ENCODE data around the gene ZIC4.

The ZIC4 gene

DNA sequence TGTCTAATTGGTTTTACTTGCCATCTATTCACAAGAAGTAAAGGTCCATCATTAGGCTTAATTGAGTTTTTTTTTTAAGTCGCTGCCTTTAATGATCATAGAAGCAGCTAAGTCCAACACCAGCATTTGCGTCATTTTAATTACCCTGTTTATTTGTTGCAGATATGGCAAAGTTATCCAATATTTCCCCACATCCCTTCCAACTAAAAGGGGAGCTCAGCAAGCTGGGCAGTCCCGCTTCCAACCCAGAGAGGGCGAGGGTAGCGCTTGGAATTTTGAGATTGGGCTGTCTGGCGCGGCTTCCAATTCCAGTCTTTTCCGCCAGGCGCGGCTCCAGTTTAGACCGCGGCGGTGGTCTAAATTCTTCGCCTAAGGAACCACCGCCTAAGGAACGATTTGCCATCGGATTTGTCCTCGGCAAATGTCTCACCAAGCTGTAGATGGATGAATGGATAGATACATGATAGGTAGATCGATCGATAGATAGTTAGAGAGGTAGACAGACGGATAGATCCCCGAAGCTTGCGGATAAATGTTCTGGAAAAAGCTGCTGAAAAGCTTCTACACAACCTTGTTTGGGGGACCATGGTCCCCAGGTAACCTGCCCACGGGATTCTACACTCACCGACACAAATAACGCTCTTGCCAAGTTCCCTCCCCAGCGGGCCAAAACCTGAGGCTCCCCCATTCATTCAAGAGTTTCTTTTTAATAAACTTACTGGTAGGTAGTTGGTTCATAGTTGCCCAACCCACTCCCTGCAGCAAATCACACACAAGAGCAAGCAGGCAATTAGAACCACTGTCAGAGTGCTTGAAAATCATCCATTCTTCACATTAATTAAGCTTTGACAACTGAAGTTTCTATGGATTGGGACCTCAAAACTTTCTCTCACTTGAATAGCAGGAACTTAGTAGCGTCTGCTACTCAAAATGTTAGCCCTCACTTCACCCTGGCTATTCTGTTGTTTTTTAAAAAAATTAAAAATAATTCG, 49.1 kb downstream of the ZIC4 start:
- Histone ChIP-seq H3K36me3 (ENCODE audit: control insufficient read depth, insufficient read depth, low read length) (no peaks in the 10 kb centered on the region), H3K4me3 (ENCODE audit: extremely low read depth, insufficient read depth, low read length, poor library complexity, severe bottlenecking) (no peak overlapping the region), H3K27ac (ENCODE audit: low read depth, low read length, severe bottlenecking) (no peak overlapping the region), H3K4me1 (ENCODE audit: control insufficient read depth, insufficient read depth, low read length, poor library complexity, severe bottlenecking) (no peaks in the 10 kb centered on the region), H3K9me3 (ENCODE audit: control insufficient read depth, low read length) (no peaks in the 10 kb centered on the region)
- 2 to 4% methylated on average over 20 to 23 of the region's 29 CpGs for WGBS, 2 experiments (ENCODE audit: insufficient coverage in 2 of 2)

DNA sequence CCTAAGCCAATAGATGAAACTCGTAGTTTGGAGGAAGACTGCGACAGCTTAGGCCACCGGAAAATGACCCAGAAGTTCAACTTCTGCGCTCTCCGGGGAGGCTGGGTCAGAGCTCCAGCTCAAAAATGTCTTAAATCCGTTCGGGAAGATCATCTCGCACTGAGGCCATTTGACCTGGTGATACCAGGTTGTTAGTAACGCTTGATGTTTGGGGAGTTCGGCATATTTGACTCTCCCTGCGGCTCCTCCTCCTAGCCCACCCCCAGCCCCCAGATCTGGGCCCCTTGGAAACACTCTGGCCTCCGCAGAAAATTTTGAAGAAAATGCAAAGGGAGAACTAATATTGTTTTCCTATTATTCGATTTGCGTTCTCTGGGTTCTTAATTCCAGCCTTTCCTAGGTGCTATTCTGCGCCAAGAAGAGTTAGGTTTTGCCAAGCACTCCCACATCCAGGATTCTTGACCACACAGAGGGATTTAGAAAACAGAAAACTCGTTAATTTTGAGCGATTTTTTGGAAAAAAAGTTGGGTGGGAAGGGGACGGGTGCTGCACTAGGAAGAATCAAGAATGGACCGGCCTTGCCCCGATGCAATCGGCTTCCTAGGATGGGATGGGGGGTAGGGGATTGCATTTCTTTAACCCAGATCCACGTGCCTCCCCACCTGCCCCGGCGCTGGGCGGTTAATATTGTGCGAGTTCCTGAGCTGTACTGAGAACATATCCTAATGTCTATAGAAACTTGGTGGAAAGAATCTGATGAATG, 50.0 kb downstream of the ZIC4 start:
- Histone ChIP-seq H3K36me3 (ENCODE audit: control insufficient read depth, insufficient read depth, low read length) (no peaks in the 10 kb centered on the region), H3K4me3 (ENCODE audit: extremely low read depth, insufficient read depth, low read length, poor library complexity, severe bottlenecking) (no peak overlapping the region), H3K27ac (ENCODE audit: low read depth, low read length, severe bottlenecking) (no peak overlapping the region), H3K4me1 (ENCODE audit: control insufficient read depth, insufficient read depth, low read length, poor library complexity, severe bottlenecking) (no peaks in the 10 kb centered on the region), H3K9me3 (ENCODE audit: control insufficient read depth, low read length) (no peaks in the 10 kb centered on the region)
- WGBS, 2 experiments (ENCODE audit: insufficient coverage in 2 of 2), result 2 to 4% methylated on average over 11 to 13 of the region's 26 CpGs

DNA sequence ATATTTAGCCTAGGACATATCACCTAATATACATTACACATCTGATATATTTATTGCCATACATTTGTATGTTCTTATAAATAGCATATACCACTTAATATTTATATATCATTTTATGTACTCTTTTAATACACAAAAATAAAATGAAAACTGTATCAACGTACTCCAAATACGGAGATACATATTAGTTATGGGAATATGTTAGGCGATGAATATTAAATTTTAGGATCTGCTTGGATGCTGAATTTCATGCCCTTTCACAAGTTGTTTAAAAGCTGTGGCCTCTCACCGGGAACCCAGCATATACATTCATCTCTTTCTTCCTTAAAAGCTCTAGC, 50.6 kb downstream of the ZIC4 start:
- H3K9me3 ChIP-seq (ENCODE audit: control insufficient read depth, low read length), result no peaks in the 10 kb centered on the region
- no peak overlapping the region for H3K4me3 ChIP-seq (ENCODE audit: extremely low read depth, insufficient read depth, low read length, poor library complexity, severe bottlenecking)
- WGBS, 2 experiments (ENCODE audit: insufficient coverage in 2 of 2), result no CpG with 5 or more reads among the region's 4 CpGs
- no peaks in the 10 kb centered on the region for H3K36me3 ChIP-seq (ENCODE audit: control insufficient read depth, insufficient read depth, low read length)
- H3K4me1 ChIP-seq (ENCODE audit: control insufficient read depth, insufficient read depth, low read length, poor library complexity, severe bottlenecking), result no peaks in the 10 kb centered on the region
- no peak overlapping the region for H3K27ac ChIP-seq (ENCODE audit: low read depth, low read length, severe bottlenecking)

DNA sequence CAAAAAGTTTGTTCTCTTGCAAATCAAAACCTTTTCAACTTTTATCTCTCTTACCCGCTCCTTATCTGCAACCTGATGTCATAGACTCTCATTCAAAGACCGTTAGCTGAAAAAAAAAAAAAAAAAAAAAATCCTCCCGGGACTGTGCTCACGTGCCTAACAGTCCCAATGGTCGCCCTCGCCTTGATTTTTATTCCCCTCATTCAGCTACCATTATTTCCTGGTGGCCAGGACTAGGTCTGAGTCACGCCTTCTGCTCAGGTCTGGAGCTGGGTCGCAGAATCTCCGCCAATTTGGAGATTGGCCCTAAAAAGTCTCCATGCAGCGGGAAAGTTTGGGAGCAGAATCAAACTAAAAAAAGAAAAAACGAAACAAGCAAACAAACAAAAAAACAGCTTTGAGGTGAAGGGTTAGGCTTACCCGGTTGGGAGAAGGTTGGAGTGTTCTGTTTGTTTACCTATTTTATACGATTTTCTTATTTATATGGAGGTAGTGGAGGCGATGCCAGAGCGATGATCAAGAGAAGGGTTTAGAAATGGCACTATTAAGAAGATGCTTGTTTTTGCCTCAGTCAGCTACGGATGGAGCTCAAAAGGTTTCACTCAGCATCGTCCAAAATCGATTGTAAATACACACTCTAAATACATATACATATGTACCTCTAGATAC, 51.1 kb downstream of the ZIC4 start:
- Histone ChIP-seq H3K27ac (ENCODE audit: low read depth, low read length, severe bottlenecking) (no peak overlapping the region), H3K9me3 (ENCODE audit: control insufficient read depth, low read length) (no peaks in the 10 kb centered on the region), H3K4me3 (ENCODE audit: extremely low read depth, insufficient read depth, low read length, poor library complexity, severe bottlenecking) (no peak overlapping the region), H3K36me3 (ENCODE audit: control insufficient read depth, insufficient read depth, low read length) (no peaks in the 10 kb centered on the region), H3K4me1 (ENCODE audit: control insufficient read depth, insufficient read depth, low read length, poor library complexity, severe bottlenecking) (no peaks in the 10 kb centered on the region)
- WGBS, 2 experiments (ENCODE audit: insufficient coverage in 2 of 2), result 0 to 4% methylated on average over 3 to 9 of the region's 18 CpGs

DNA sequence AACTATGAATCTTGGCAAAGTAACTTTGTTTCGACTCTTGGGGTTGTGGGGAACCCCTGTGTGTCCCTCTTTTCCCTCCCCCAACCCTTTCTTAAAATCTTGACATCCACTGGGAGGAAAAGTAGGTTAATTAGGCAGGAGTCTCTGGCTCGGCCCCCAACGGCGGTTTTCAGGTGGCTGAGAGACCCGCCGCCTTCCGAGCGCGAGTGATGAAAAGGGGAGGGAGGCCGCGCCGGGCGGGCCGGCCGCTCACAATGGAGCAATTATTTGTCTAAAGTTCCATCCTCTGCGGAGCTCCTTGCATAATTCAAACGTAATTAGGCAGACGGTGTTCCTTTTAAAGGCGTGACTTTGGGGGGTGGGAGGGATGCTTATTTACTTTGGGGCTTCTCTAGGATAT, 51.7 kb downstream of the ZIC4 start:
- Histone ChIP-seq H3K4me3 (ENCODE audit: extremely low read depth, insufficient read depth, low read length, poor library complexity, severe bottlenecking) (no peak overlapping the region), H3K9me3 (ENCODE audit: control insufficient read depth, low read length) (no peaks in the 10 kb centered on the region), H3K27ac (ENCODE audit: low read depth, low read length, severe bottlenecking) (no peak overlapping the region), H3K4me1 (ENCODE audit: control insufficient read depth, insufficient read depth, low read length, poor library complexity, severe bottlenecking) (no peaks in the 10 kb centered on the region), H3K36me3 (ENCODE audit: control insufficient read depth, insufficient read depth, low read length) (no peaks in the 10 kb centered on the region)
- 0 to 1% methylated on average over 8 to 16 of the region's 19 CpGs for WGBS, 2 experiments (ENCODE audit: insufficient coverage in 2 of 2)

DNA sequence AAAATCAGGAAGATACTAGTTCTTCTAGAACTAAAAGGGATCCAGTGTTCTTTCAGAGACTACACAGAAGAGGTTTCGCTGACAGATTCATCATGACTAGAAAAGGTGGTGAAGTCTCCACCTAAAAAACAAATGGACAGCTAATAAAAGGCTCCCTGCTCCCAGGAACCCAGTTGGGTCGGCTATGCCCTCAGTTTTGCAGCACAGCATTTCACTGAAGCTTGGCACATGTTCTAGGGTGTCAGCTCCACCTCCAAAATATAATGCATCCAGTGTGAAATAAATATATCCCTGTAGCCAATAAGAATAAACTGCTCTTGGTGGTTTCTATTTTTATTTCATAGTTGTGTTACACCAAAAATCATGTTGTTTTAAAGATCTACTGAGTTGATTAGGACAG, 55.0 kb downstream of the ZIC4 start:
- no peaks in the 10 kb centered on the region for H3K4me1 ChIP-seq (ENCODE audit: control insufficient read depth, insufficient read depth, low read length, poor library complexity, severe bottlenecking)
- 100% methylated on average over 1 to 2 of the region's 2 CpGs for WGBS, 2 experiments (ENCODE audit: insufficient coverage in 2 of 2)
- no peak overlapping the region for H3K4me3 ChIP-seq (ENCODE audit: extremely low read depth, insufficient read depth, low read length, poor library complexity, severe bottlenecking)
- no peaks in the 10 kb centered on the region for H3K36me3 ChIP-seq (ENCODE audit: control insufficient read depth, insufficient read depth, low read length)
- no peak overlapping the region for H3K27ac ChIP-seq (ENCODE audit: low read depth, low read length, severe bottlenecking)
- H3K9me3 ChIP-seq (ENCODE audit: control insufficient read depth, low read length), result no peaks in the 10 kb centered on the region

DNA sequence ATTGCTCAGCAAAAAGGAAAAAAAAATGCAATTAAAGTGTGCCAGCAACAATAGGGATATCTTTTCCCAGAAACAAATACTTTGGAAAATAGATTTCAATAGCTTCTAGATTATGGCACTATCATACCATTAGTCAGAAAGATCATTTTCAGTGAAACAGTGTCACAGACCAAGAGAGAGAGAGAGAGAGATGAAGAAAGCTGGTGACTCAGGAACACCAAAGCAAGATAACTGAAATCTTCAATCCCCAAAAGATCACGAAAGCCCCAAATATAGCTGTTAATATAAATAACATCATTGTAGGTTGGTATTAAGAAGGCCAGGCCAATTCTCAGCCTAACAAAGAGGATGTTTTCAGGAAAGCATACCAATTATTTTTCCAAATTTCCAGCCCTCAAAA, 57.4 kb downstream of the ZIC4 start:
- Histone ChIP-seq H3K27ac (ENCODE audit: low read depth, low read length, severe bottlenecking) (no peak overlapping the region), H3K36me3 (ENCODE audit: control insufficient read depth, insufficient read depth, low read length) (no peaks in the 10 kb centered on the region), H3K9me3 (ENCODE audit: control insufficient read depth, low read length) (no peaks in the 10 kb centered on the region), H3K4me3 (ENCODE audit: extremely low read depth, insufficient read depth, low read length, poor library complexity, severe bottlenecking) (no peak overlapping the region), H3K4me1 (ENCODE audit: control insufficient read depth, insufficient read depth, low read length, poor library complexity, severe bottlenecking) (no peaks in the 10 kb centered on the region)
- no CpG with 5 or more reads among the region's 1 CpG for WGBS, 2 experiments (ENCODE audit: insufficient coverage in 2 of 2)

DNA sequence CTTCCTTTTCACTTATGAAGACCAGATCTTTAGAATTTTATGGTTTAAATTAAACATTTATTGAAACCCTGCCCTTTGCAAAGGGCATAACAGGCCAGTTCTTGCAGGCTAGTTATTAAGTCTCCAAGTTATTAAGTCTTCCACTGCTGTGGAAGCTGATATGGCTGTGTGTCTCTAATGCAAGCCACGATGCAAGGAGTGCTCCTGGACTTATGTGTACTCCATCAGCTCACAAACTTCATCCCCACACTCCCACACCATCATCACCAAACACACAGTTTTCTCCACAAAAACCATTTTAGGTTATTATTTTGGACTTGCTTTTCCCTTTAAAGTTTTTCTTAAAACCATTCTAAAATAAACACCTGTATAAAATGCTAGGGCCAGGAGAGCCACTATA, 62.4 kb downstream of the ZIC4 start:
- no peaks in the 10 kb centered on the region for H3K4me1 ChIP-seq (ENCODE audit: control insufficient read depth, insufficient read depth, low read length, poor library complexity, severe bottlenecking)
- H3K4me3 ChIP-seq (ENCODE audit: extremely low read depth, insufficient read depth, low read length, poor library complexity, severe bottlenecking), result no peak overlapping the region
- WGBS, 2 experiments (ENCODE audit: insufficient coverage in 2 of 2), result 83% methylated on average over 1 of the region's 1 CpG; no CpG with 5 or more reads in 1 of the 2 experiments
- no peak overlapping the region for H3K27ac ChIP-seq (ENCODE audit: low read depth, low read length, severe bottlenecking)
- H3K9me3 ChIP-seq (ENCODE audit: control insufficient read depth, low read length), result no peaks in the 10 kb centered on the region
- H3K36me3 ChIP-seq (ENCODE audit: control insufficient read depth, insufficient read depth, low read length), result no peaks in the 10 kb centered on the region

DNA sequence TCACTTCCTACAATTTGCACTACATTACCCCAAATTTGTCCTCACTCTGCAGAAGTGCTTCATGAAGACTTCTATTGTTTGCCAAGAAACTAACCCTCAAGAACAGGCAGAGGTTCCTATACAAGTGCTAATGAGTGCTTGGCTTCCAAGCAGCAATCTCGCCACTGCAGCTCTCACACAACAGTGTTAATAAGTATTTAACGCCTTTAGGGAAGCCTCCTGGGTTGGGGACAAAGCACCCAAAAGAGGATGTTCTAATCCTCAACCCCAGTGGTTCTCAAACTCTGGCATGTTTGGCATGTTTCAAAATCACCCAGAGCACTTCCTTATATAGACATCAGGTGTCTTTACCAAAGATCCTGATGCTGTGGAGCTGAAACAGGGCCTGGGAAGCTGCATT, 64.6 kb downstream of the ZIC4 start:
- Histone ChIP-seq H3K4me1 (ENCODE audit: control insufficient read depth, insufficient read depth, low read length, poor library complexity, severe bottlenecking) (no peaks in the 10 kb centered on the region), H3K4me3 (ENCODE audit: extremely low read depth, insufficient read depth, low read length, poor library complexity, severe bottlenecking) (no peak overlapping the region)
- WGBS, 2 experiments (ENCODE audit: insufficient coverage in 2 of 2), result no CpG with 5 or more reads among the region's 2 CpGs

DNA sequence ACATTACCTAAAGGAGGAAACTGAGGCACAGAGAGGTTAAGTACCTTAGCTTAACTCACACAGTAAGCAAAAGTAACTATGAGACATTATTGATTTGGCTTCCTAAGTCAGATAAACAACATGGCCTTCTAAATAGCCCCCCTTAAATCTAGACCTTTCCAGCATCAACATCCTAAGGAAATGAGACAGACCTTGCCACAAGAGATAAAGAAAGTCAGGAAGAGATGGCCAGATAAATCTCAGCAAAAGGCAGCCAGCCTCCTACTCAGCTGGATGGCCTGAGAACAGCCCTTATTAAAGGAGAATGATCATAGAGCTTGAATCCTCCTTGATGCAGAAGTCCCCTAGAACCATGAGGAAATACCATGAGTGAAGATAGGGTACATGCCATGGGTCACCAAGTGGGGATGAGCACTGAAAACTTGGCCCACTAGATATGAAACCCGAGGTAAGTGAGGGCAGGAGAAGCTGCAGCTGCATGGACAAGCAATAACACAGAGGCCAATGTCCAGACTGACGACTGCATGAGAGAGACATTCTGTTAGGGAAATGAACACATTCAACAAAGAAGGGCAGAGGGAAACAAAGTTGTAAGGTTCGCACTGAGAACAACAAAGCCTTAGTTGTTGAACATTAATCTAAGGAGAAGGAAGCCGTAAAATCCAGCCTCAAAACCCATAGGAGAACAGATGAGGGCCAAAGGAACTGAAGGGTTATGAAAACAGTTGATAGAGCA, 69.6 kb downstream of the ZIC4 start:
- 69 to 86% methylated on average over 3 of the region's 4 CpGs for WGBS, 2 experiments (ENCODE audit: insufficient coverage in 2 of 2)
- H3K4me3 ChIP-seq (ENCODE audit: extremely low read depth, insufficient read depth, low read length, poor library complexity, severe bottlenecking), result no peak overlapping the region
- peaks cover 4% of the 10 kb centered on the region for H3K4me1 ChIP-seq (ENCODE audit: control insufficient read depth, insufficient read depth, low read length, poor library complexity, severe bottlenecking)
- H3K36me3 ChIP-seq (ENCODE audit: control insufficient read depth, insufficient read depth, low read length), result no peaks in the 10 kb centered on the region
- H3K9me3 ChIP-seq (ENCODE audit: control insufficient read depth, low read length), result no peaks in the 10 kb centered on the region
- peak overlapping the region; percentile 52 for H3K27ac ChIP-seq (ENCODE audit: low read depth, low read length, severe bottlenecking)

More for the DNA sequence above, 64.6 kb downstream of the ZIC4 start:
- Histone ChIP-seq H3K9me3 (ENCODE audit: control insufficient read depth, low read length) (no peaks in the 10 kb centered on the region), H3K36me3 (ENCODE audit: control insufficient read depth, insufficient read depth, low read length) (no peaks in the 10 kb centered on the region), H3K27ac (ENCODE audit: low read depth, low read length, severe bottlenecking) (no peak overlapping the region)
